OCI-LY7 (cell line): ENCODE results near the gene UBAP2.

Experiments used
- EZH2phosphoT487 ChIP-seq: fragments of 200-600 bp; sonication (generic); IDR thresholded peaks from 2 replicates; pipeline ENCODE4 v1.6.1; 2018; ENCODE audit warnings: low read depth, borderline replicate concordance, mild to moderate bottlenecking, mixed run types, antibody characterized with exemption, low read length, moderate library complexity, mixed read lengths
- TF ChIP-seq, protein P1 (sequence below): fragments of 200-600 bp; sonication (generic); conservative IDR thresholded peaks from 2 replicates; pipeline ENCODE4 v1.5.1; 2014; ENCODE audit warnings: mild to moderate bottlenecking, antibody characterized with exemption, low read length, moderate library complexity, mixed read lengths

DNA sequence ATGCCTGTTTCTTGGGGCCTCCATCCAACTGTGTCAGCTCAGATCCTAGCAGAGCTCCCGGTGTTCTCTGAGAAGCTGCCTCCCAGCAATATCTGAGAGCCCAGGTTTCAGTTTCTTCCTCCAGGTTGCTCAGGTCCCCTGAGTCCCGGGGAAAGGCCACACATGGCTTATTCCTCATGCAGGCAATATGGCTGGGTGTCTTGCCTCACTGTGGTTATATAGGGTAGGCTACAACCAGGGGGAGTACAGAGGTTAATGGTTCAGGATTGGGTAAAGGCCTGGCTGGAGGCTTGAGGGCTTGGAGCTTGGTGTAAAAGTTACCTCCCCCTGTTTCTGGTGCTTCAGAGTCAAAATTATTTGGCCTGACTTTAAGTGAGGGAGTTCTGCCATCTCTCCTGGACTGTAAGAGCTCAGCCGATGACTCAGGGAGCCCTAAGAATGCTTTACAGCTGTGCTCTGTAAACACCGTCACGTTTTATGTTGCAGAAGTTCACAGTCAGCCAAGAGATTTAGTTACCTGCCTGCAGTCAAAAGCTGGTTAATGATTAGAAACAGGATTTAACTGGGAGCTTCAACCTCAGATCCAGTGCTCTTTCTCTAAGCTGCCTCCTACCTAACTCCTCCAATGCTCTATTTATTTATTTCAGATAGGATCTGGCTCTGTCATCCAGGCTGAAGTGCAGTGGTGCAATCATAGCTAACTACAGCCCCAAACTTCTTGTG, 24.3 kb upstream of the UBAP2 start:
- TF ChIP-seq, protein P1, sequence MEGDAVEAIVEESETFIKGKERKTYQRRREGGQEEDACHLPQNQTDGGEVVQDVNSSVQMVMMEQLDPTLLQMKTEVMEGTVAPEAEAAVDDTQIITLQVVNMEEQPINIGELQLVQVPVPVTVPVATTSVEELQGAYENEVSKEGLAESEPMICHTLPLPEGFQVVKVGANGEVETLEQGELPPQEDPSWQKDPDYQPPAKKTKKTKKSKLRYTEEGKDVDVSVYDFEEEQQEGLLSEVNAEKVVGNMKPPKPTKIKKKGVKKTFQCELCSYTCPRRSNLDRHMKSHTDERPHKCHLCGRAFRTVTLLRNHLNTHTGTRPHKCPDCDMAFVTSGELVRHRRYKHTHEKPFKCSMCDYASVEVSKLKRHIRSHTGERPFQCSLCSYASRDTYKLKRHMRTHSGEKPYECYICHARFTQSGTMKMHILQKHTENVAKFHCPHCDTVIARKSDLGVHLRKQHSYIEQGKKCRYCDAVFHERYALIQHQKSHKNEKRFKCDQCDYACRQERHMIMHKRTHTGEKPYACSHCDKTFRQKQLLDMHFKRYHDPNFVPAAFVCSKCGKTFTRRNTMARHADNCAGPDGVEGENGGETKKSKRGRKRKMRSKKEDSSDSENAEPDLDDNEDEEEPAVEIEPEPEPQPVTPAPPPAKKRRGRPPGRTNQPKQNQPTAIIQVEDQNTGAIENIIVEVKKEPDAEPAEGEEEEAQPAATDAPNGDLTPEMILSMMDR, result no peak
- no peak for TF ChIP-seq EZH2phosphoT487
